Inflammatory macrophage treated with lipopolysaccharide for 4 hours (primary cell): ENCODE results near the gene FAM78B.

Experiments
- DNase-seq: peaks from one replicate; pipeline ENCODE4 v3.0.0-alpha.2; 2020

Gene FAM78B

DNA sequence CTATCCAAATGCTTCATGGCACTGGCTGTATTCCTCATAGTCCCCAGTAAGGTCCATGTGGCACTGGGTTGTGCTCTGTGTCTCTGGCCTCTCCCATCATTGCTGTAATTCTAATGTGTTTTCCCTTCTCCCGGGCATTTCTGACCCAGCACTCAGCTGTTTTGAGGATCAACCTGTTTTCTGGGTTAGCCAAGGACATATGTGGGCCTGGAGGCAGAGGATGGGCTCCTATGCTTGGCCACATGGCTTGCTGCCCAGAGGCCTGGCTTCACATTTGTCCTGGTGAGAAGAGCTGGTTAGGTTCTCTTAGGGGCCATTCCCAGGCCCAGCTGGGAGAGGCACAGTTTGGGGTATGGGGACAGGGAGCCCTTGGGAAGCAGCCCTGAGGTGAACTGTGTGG, 103.1 kb downstream of the FAM78B start:
- no peak for DNase-seq

DNA sequence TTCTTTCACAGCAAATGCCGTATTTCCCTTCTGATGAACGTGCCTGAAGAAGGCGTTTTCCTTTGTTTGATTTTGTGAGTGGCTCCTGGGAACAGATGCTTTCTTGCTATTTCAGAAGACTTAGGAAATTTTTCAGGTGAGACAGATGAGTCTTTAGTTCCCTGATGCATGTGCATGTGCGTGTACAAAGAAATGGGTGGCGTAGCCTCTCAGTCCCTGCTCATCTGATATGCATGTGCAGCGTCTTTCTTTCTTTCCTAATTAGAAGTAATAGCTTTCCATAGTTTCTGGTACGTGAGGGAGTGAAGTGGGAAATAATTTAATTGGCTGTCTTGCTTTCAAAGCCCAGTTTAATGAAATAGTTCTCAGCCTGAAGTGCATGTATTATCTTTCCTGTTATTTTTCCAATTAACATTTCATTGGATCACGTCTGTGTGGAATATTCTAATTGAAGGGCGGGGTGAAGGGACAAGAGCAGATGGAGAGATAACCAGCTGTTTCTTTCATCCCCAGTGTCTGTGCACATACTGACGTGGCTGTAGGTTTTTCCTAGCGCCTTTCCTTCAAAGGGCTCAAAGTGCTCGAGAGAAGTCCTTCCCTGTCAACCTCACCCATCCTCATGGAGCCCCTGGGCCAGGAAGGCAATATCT, 104.3 kb downstream of the FAM78B start:
- DNase-seq, result no peak

DNA sequence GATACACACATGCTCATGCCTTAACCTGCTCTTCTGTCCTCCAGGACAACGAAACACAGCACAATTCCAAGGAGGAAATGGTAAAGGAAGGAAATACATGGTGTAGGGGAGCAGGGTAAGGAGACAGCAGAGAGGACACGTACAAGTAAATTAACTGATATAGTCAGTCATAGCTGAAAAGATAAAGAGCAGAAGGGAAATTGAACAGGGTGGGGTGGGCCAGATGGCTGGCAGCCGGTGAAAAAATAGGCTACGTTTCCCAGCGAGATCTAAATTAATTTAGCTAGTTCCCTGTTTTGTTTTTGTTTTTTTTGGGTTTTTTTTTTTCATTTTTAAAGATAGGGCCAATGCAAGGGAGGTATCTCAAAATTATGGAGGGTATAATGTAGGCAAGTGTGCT, 109.2 kb downstream of the FAM78B start:
- DNase-seq, result no peak

DNA sequence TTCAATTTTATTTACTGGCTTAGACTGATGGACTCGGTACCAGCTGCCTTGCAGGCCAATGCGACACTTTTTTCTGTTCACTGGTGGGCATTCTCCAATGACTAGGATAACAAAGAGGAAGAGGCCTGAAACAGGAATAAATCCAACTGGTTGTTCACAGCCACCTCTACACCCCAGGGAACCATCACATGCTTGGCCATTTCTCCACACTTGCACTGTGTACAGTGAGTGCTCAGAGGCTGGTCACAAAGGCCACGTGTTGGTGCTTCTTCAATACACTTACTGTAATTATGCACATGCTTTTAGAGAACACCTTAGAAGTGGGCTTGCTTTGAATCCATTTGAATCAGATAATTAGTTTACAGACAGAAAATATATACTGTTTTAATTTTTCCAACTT, 113.4 kb downstream of the FAM78B start:
- no peak for DNase-seq

DNA sequence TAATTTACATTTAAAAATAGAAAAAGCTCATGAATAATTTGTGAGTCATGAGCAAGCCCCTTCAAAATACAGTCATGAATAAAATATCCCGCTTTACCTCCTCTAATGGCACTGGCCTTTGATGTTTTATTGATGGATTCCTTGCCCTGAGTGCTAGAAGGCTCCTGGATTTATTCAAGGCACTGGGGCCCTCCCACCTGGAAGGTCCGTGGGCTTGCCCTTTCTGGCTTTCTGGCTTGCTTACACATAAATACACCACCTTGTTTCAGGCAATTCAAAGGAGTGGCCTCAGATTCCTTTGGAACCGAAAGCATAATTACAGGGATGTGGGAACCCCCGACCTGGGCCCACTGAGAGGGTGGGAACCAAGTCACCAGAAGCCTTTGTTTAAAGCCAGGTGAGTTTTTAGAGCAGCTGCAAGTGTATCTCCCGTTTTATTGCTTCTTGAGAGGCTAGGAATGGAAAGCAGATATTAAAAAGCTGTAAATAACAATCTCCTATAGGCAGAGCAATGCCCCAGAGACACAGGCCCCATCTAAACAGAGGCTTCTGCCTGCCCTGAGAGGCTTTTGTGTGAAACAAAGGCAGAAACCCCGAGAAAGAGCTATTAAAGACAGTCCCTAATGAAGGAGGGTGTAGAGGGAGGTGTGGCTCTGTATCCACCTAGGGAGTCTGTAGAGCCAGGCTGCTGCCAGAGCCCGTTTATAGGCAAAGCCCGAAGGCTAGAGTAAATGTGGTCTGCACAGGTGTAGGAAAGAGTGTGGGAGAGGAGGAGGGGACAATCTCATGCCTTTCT, 126.4 kb downstream of the FAM78B start:
- DNase-seq, result no peak

DNA sequence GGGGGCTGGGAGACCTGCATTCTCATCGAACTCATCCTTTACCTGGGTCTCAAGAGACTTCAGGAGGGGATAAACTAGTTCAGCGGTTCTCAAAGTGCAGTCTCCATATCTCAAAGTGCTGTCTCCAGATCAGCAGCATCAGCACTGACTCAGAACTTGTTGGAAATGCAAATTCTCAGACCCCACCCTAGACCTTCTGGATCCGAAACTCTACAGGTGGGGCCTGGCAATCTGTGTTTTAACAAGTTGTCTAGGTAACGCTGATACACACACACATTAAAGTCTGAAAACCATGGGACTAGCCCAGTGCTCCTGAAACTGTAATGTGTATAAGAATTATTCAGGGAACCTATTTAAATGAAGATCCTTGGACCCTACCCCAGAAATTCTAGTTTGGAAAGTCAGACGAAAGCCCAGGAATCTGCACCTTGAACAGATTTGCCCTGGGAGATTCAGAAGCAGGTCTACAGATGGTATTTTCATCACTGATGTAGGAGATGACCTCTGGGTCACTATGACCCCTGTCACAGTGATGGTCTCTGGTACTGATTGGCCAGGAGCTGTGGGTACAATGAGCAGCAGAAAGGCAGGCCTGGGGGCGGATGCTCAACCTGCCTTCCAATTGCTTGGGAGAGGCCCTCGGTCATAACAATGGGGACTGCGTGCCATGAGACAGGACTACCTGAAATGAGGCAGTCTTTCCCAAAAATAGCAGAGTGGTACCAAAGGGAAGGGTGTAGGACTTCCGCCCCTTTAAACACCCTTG, 127.2 kb downstream of the FAM78B start:
- DNase-seq, result no peak

DNA sequence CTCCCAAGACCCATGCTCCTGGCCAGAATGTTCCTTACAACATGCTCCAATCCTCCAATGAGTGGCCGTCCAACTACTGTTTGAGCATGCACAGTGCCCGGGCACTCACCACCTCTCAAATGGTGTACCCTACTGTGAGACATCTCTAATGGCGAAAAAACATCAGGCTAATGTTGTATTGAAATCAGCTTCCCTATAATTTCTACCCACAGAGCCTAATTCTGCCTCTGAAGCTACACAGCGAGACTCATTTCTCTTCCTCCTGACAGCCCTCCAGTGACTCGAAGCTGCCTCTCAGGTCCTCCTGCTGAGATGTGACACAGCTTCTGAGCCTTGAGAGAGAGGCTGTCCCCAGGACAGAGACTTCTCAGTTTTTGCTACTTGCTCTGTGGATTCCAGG, 130.7 kb downstream of the FAM78B start:
- DNase-seq, result no peak

DNA sequence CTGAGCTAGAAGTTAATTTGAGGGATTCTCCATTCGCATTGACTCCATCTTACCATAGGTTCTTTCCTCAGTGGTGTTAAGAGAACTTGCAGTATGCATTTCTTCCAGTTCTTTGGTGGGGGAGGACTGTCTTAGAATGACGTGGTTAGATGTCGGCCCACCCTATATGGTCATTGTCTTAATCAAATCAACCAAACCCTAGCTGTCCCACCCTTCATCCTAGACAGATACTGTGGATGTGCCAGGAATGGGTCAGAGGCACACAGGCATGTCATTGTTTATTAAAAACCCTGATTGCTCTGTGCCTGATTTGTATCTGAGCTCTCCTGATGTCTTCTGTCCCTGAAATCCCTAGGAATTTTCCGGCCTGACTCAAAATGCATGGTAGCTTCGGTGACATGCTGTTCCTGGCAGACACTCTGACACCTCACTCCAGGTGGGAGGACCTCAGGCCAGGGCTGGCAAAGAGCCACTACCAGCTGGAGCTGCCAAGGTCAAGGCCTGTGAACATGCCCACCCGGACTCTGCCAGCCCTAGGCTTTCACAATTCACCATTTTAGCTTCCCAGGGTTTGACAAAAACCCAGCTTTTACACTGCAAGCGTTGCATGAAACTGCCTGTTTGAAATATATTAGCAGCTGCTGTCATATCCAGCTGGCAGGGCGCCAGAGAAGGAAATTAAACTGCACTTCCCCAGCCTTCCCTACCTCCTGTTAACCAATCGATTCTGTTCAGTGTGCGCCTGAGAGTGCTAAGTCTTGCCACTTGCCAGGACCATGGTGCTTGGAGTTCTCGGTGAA, 134.0 kb downstream of the FAM78B start:
- no peak for DNase-seq

DNA sequence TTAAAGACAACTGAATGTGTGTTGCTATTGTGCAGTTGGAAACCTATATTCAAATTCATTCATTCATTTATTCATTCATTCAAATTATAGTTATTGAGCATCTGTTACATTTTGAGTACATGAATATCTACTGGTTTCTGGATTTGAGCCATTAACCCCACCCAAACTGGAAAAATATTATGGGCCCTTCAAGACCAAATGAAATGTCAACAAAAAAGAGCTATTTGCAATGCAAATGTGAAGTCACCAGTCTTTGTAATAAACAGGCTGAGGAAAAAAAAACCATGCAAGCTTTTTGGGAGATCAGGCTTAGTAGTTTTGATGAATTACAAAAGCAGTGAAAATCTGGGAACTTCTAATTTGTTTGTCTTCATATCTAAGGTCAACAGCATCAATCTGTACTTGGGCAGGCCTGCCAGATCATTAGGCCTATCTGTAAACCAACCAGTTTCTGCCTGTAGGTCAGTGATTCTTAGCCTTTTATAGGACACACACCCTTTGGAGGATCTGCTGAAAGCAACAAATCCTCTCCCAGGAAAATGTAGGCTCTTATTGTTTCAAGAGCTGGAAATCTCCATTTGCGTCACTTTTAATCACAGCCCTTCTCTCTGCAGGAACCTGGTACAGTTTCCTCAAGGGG, 134.7 kb downstream of the FAM78B start:
- DNase-seq, result no peak

DNA sequence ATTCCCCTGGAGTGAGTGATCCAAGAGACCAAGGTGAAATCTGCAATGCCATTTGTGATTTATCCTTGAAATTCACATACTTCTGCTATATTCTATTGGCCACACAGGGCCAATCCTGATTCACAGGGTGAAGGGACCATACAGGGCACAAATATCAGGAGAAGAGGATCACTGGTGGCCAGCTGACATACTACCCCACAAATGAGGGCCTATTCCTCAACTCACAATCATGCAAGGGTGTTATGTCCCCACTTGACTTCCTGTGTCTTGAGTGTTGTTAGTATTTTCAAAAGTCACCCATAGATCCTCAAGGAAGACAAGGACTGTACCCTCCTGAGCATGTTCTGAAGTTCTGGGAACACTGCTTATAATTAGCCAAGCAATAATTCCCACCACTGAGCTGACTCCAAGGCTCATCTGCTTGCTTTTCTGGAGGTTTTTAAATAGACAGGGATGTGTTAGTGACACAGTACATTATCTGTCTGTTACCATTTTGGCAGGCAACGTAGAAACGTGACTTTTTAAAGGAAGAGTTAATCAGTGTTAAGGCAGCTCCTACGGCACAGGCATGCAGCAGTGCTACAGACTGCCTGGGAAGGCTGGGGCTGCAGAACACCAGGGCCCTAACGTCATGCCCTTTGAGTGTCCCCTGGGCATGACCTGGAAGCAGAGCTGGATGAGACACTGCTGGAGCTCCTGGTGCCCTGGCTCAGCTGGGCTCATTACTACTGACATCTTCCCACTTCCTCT, 137.4 kb downstream of the FAM78B start:
- no peak for DNase-seq

DNA sequence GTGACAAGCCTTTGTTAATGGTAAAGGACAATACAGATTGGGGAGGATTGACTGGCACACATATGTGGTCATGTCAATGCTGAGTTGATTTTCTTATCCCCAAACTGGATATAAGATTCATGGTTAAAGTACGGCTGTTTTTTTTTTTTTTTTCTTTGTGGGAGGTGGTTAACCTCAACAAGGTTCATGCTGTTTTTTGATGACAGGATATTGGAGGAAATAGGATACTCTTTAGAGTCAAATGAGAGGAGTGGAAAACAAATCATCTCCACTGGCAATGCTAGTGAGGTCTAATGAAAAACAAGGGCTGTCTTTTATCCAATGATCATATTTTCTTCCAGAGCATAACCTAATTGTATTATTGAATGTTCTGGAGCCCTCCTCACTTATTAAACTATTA, 140.2 kb downstream of the FAM78B start:
- no peak for DNase-seq

DNA sequence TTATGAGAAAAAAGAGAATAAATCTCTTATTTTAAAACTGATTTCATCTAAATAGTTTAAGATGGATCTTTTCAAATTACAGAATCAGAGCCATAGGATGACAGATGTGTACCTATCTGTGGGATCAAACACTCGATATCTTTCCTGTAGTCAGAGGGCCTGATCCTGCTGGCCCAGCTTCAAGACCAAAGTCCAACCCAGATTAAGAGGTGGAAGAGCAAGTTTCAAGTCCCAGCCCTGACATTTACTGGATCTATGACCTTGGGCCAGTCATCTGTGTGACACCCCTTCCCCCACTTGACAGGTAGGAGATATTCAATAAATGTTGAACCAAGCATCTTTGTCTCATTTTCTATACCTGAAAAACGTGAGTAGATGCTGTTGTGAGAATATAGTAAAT, 140.7 kb downstream of the FAM78B start:
- no peak for DNase-seq

DNA sequence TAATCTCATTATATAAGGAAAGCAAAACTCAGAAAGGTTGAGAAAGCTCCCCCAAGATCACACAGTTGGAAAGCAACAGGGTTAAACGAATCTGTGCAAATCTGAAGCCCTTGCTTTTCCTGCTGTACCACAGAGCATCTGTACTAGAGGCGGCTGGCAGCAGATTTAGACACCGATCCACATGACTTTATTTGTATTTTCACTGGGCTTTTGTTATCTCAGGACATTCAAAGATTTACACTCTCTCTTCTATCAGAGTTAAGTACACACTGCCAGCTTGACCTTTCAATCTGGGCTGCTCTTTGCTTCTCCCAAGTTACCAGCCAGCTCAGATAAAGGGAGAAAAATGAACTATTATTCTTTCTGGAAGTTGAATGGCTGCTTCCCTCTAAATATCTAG, 146.6 kb downstream of the FAM78B start:
- no peak for DNase-seq
